ENCODE data around the gene CDC14B. TPM values are rescaled to one million over a fixed set of nuclear protein-coding genes. Genes with fewer than 3 reads are reported as not detected.

Gene CDC14B
- total and polyA plus RNA-seq, 2 donors (not counting 1 experiment from before 2014, with no cell fraction given) = 2.8 to 8.5 TPM

GRCh38 chr9:96514108-96514799 is 105.4 kb downstream of the CDC14B start:
- Histone ChIP-seq H3K27ac (ENCODE audit: low read length in 2 of 2) (no peak overlapping the region), H3K9me3 (ENCODE audit: control extremely low read depth in 1 of 3, control insufficient read depth in 2 of 3, insufficient read depth in 1 of 3, low read length in 2 of 3) (no peaks in the 10 kb centered on the region), H2AFZ (ENCODE audit: insufficient read depth, low read depth, low read length, poor library complexity, severe bottlenecking) (no peak overlapping the region), H3K4me1 (ENCODE audit: control insufficient read depth in 2 of 2, insufficient read depth in 2 of 2, low read length in 2 of 2) (no peaks in the 10 kb centered on the region), H4K20me1 (ENCODE audit: control insufficient read depth, insufficient read depth, low read length, poor library complexity, severe bottlenecking) (no peaks in the 10 kb centered on the region), H3K79me2 (ENCODE audit: control insufficient read depth, insufficient read depth, low read length) (no peaks in the 10 kb centered on the region), H3K36me3 (replicated peaks in 1 of 2; ENCODE audit: control extremely low read depth in 1 of 2, control insufficient read depth in 1 of 2, extremely low read depth in 1 of 2, insufficient read depth in 2 of 2, low read length in 1 of 2) (no peaks in the 10 kb centered on the region), H3K4me2 (replicated peaks; ENCODE audit: low read depth, low read length, poor library complexity, severe bottlenecking) (no peak overlapping the region), H3K4me3 (ENCODE audit: control extremely low read depth in 1 of 5, extremely low read depth in 1 of 5, insufficient read depth in 1 of 5, low read depth in 2 of 5, low read length in 4 of 5) (no peak overlapping the region), H3K9ac (ENCODE audit: low read length) (no peak overlapping the region), H3K27me3 (replicated peaks in 1 of 4; ENCODE audit: control extremely low read depth in 1 of 4, control insufficient read depth in 3 of 4, insufficient read depth in 4 of 4, low read length in 3 of 4) (no peaks in the 10 kb centered on the region)
- intact Hi-C loops (cut with micrococcal nuclease) = no loop called here
- Mint-ChIP-seq H3K4me3 (no peak overlapping the region), H3K4me1 (no peaks in the 10 kb centered on the region), H3K27me3 (no peaks in the 10 kb centered on the region), H3K27ac (no peak overlapping the region), H3K9me3 (ENCODE audit: insufficient read depth) (no peaks in the 10 kb centered on the region)
- 92% methylated on average over 5 of the region's 9 CpGs for WGBS (ENCODE audit: insufficient coverage)
- TF ChIP-seq EZH2 (IDR thresholded peaks at IDR 0.05; ENCODE audit: borderline replicate concordance, insufficient read depth, low read depth, low read length, poor library complexity, severe bottlenecking) (no peak), CTCF (IDR thresholded peaks at IDR 0.05) (no peak)
- DNase-seq = no peak
- no peak for ATAC-seq (ENCODE audit: low read depth)
- ChIA-PET POLR2A (no interaction called here), CTCF (no interaction called here)

GRCh38 chr9:96513622-96514021 is 106.0 kb downstream of the CDC14B start:
- ChIA-PET POLR2A (no interaction called here), CTCF (no interaction called here)
- Histone ChIP-seq H3K9me3 (ENCODE audit: control extremely low read depth in 1 of 3, control insufficient read depth in 2 of 3, insufficient read depth in 1 of 3, low read length in 2 of 3) (no peaks in the 10 kb centered on the region), H3K27ac (ENCODE audit: low read length in 2 of 2) (no peak overlapping the region), H3K4me1 (ENCODE audit: control insufficient read depth in 2 of 2, insufficient read depth in 2 of 2, low read length in 2 of 2) (no peaks in the 10 kb centered on the region), H3K27me3 (replicated peaks in 1 of 4; ENCODE audit: control extremely low read depth in 1 of 4, control insufficient read depth in 3 of 4, insufficient read depth in 4 of 4, low read length in 3 of 4) (no peaks in the 10 kb centered on the region), H3K36me3 (replicated peaks in 1 of 2; ENCODE audit: control extremely low read depth in 1 of 2, control insufficient read depth in 1 of 2, extremely low read depth in 1 of 2, insufficient read depth in 2 of 2, low read length in 1 of 2) (no peaks in the 10 kb centered on the region), H2AFZ (ENCODE audit: insufficient read depth, low read depth, low read length, poor library complexity, severe bottlenecking) (no peak overlapping the region), H3K79me2 (ENCODE audit: control insufficient read depth, insufficient read depth, low read length) (no peaks in the 10 kb centered on the region), H4K20me1 (ENCODE audit: control insufficient read depth, insufficient read depth, low read length, poor library complexity, severe bottlenecking) (no peaks in the 10 kb centered on the region), H3K4me3 (ENCODE audit: control extremely low read depth in 1 of 5, extremely low read depth in 1 of 5, insufficient read depth in 1 of 5, low read depth in 2 of 5, low read length in 4 of 5) (no peak overlapping the region), H3K9ac (ENCODE audit: low read length) (no peak overlapping the region), H3K4me2 (replicated peaks; ENCODE audit: low read depth, low read length, poor library complexity, severe bottlenecking) (no peak overlapping the region)
- no peak for ATAC-seq (ENCODE audit: low read depth)
- intact Hi-C loops (cut with micrococcal nuclease) = no loop called here
- Mint-ChIP-seq H3K27me3 (no peaks in the 10 kb centered on the region), H3K9me3 (ENCODE audit: insufficient read depth) (no peaks in the 10 kb centered on the region), H3K27ac (no peak overlapping the region), H3K4me1 (no peaks in the 10 kb centered on the region), H3K4me3 (no peak overlapping the region)
- TF ChIP-seq EZH2 (IDR thresholded peaks at IDR 0.05; ENCODE audit: borderline replicate concordance, insufficient read depth, low read depth, low read length, poor library complexity, severe bottlenecking) (no peak), CTCF (IDR thresholded peaks at IDR 0.05) (no peak)
- no peak for DNase-seq
- WGBS (ENCODE audit: insufficient coverage) = 96% methylated on average over 3 of the region's 5 CpGs

Measured in B cell (primary cell).